Sigmoid colon (tissue), 4 donors: ENCODE results near the gene VDR.

Experiments
- EP300 ChIP-seq, 4 donors: sonication (generic); formaldehyde crosslinking; IDR thresholded peaks; one replicate each; pipeline ENCODE4 v1.6.1; 2017; ENCODE audit warnings: antibody characterized with exemption in 4 of 4
- POLR2A ChIP-seq, 2 donors: fragments of 450-650 bp; IDR thresholded peaks; one replicate each; pipeline ENCODE4 v1.6.1; 2016; ENCODE audit warnings: antibody characterized with exemption in 2 of 2, mild to moderate bottlenecking in 2 of 2, moderate library complexity in 2 of 2
- TF ChIP-seq, protein P1 (sequence below), 4 experiments: fragments of 450-650 bp in 3 of 4; fragments of 200-600 bp in 1 of 4; IDR thresholded peaks; one replicate each; pipeline ENCODE4 v1.5.1; 2016 to 2019; ENCODE audit warnings: antibody characterized with exemption in 4 of 4, mild to moderate bottlenecking in 3 of 4, moderate library complexity in 2 of 4

DNA sequence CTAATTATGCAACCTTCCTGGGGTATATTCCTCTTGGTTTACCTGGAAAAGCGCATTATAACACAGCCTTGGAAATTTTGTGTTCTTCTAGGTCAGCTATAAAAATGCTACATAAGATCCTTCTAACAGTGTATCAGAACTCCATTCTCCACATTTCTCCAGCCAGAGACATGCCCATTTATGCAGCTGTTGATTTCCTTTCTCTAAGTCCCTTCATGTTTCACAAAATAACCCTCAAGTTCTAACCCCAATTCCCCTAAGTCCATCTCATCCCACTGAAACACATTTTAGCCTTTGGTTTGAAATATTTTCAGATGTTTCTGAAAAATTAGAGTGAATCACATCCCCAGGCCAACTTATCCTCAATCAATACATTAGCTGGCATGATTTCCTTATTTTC lies 64.2 kb downstream of the VDR start:
- TF ChIP-seq, protein P1, sequence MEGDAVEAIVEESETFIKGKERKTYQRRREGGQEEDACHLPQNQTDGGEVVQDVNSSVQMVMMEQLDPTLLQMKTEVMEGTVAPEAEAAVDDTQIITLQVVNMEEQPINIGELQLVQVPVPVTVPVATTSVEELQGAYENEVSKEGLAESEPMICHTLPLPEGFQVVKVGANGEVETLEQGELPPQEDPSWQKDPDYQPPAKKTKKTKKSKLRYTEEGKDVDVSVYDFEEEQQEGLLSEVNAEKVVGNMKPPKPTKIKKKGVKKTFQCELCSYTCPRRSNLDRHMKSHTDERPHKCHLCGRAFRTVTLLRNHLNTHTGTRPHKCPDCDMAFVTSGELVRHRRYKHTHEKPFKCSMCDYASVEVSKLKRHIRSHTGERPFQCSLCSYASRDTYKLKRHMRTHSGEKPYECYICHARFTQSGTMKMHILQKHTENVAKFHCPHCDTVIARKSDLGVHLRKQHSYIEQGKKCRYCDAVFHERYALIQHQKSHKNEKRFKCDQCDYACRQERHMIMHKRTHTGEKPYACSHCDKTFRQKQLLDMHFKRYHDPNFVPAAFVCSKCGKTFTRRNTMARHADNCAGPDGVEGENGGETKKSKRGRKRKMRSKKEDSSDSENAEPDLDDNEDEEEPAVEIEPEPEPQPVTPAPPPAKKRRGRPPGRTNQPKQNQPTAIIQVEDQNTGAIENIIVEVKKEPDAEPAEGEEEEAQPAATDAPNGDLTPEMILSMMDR (IDR thresholded peaks at IDR 0.05), result no peak
- TF ChIP-seq EP300 (IDR thresholded peaks at IDR 0.05) (no peak), POLR2A (IDR thresholded peaks at IDR 0.05) (no peak)
